MM.1S (cell line): ENCODE measurements around the gene SHD.

ENCODE experiments used
- DNase-seq: peaks from one replicate; pipeline ENCODE4 v3.0.0-alpha.2; 2015
- H2AFZ ChIP-seq: fragments of 300-600 bp; sonication (generic); 2 replicates; pipeline ENCODE4 v1.6.0; 2016; ENCODE audit warnings: antibody characterized with exemption, low read length
- H3F3A ChIP-seq: fragments of 300-600 bp; sonication (generic); 2 replicates; pipeline ENCODE4 v1.6.1; 2016; ENCODE audit warnings: mild to moderate bottlenecking, antibody characterized with exemption, low read length, moderate library complexity, mixed read lengths; ENCODE audit not compliant: insufficient read depth
- H3K27ac ChIP-seq: fragments of 300-600 bp; sonication (generic); 2 replicates; pipeline ENCODE4 v1.5.1; 2016; ENCODE audit warnings: mild to moderate bottlenecking, low read length
- H3K27me3 ChIP-seq: fragments of 300-600 bp; sonication (generic); replicated peaks from 2 replicates; pipeline ENCODE4 v1.6.0; 2016; ENCODE audit warnings: low read length; ENCODE audit not compliant: insufficient read depth
- H3K36me3 ChIP-seq: fragments of 300-600 bp; sonication (generic); replicated peaks from 2 replicates; pipeline ENCODE4 v1.6.1; 2016; ENCODE audit warnings: mild to moderate bottlenecking, low read length, mixed read lengths; ENCODE audit not compliant: insufficient read depth
- H3K4me1 ChIP-seq: fragments of 300-600 bp; sonication (generic); 2 replicates; pipeline ENCODE4 v1.6.1; 2016; ENCODE audit warnings: low read length, mixed read lengths
- H3K4me2 ChIP-seq: fragments of 300-600 bp; sonication (generic); 2 replicates; pipeline ENCODE4 v1.6.0; 2016; ENCODE audit warnings: low read depth, low read length
- H3K4me3 ChIP-seq: fragments of 300-600 bp; sonication (generic); 2 replicates; pipeline ENCODE4 v1.5.1; 2016; ENCODE audit warnings: low read length, mixed read lengths
- H3K79me2 ChIP-seq: fragments of 300-600 bp; sonication (generic); 2 replicates; pipeline ENCODE4 v1.6.1; 2016; ENCODE audit warnings: mixed run types, low read length, mixed read lengths
- H3K9ac ChIP-seq: fragments of 300-600 bp; sonication (generic); 2 replicates; pipeline ENCODE4 v1.6.1; 2016; ENCODE audit warnings: low read length, mixed read lengths
- H3K9me2 ChIP-seq: fragments of 300-600 bp; sonication (generic); replicated peaks from 2 replicates; pipeline ENCODE4 v1.6.1; 2016; ENCODE audit warnings: mild to moderate bottlenecking, low read length, mixed read lengths; ENCODE audit not compliant: insufficient read depth
- H3K9me3 ChIP-seq: fragments of 300-600 bp; sonication (generic); replicated peaks from 2 replicates; pipeline ENCODE4 v1.6.1; 2016; ENCODE audit warnings: mild to moderate bottlenecking, low read length, mixed read lengths; ENCODE audit not compliant: insufficient read depth
- H4K20me1 ChIP-seq: fragments of 300-600 bp; sonication (generic); 2 replicates; pipeline ENCODE4 v1.6.1; 2016; ENCODE audit warnings: mild to moderate bottlenecking, low read length, moderate library complexity, mixed read lengths; ENCODE audit not compliant: insufficient read depth
- EZH2 ChIP-seq: fragments of 300-600 bp; sonication (generic); optimal IDR thresholded peaks from 2 replicates; pipeline ENCODE3; 2017; ENCODE audit warnings: low read depth, mild to moderate bottlenecking, antibody characterized with exemption, low read length, mixed read lengths
- EZH2phosphoT487 ChIP-seq: fragments of 300-600 bp; sonication (generic); IDR thresholded peaks from 2 replicates; pipeline ENCODE4 v1.6.1; 2018; ENCODE audit warnings: antibody characterized with exemption, low read length
- TF ChIP-seq, protein P1 (sequence below): fragments of 300-600 bp; sonication (generic); IDR thresholded peaks from 2 replicates; pipeline ENCODE4 v1.5.1; 2016; ENCODE audit warnings: antibody characterized with exemption, low read length, mixed read lengths

Gene SHD

DNA sequence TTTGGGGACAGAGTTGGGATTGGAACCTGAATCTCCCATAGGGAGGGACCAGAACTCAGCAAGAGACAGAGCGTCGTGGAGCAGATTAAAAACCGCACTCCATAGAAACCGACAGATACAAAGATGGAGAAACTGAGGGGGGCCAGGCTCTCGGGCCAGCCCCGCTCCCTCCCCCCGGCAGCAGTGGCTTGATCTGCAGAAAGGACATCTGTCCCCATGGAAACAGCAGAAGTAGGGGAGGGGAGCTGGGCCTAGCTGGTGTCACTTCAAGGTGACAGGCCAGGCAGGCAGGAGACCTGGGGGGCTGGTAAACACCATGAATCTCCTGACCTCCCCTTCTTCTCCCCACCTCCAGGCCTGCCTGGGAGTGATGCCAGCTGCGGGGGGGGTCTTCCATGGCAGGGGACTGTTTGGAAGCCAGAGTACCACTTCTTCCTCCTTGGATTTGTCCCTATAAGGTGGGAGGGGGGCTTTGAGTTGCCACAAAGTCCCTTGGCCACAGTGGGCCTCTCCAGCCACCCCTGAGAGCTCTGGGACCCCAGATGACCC lies 12.2 kb downstream of the SHD start:
- TF ChIP-seq EZH2phosphoT487 (no peak), EZH2 (no peak)
- TF ChIP-seq, protein P1, sequence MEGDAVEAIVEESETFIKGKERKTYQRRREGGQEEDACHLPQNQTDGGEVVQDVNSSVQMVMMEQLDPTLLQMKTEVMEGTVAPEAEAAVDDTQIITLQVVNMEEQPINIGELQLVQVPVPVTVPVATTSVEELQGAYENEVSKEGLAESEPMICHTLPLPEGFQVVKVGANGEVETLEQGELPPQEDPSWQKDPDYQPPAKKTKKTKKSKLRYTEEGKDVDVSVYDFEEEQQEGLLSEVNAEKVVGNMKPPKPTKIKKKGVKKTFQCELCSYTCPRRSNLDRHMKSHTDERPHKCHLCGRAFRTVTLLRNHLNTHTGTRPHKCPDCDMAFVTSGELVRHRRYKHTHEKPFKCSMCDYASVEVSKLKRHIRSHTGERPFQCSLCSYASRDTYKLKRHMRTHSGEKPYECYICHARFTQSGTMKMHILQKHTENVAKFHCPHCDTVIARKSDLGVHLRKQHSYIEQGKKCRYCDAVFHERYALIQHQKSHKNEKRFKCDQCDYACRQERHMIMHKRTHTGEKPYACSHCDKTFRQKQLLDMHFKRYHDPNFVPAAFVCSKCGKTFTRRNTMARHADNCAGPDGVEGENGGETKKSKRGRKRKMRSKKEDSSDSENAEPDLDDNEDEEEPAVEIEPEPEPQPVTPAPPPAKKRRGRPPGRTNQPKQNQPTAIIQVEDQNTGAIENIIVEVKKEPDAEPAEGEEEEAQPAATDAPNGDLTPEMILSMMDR = no peak
- Histone ChIP-seq H3K4me1 (no peaks in the 10 kb centered on the region), H3K9me3 (no peaks in the 10 kb centered on the region), H3K36me3 (no peaks in the 10 kb centered on the region), H2AFZ (no peak overlapping the region), H3K9me2 (no peaks in the 10 kb centered on the region), H3K9ac (no peak overlapping the region), H3F3A (no peaks in the 10 kb centered on the region), H3K27ac (no peak overlapping the region), H3K27me3 (peaks cover 85% of the 10 kb centered on the region), H4K20me1 (no peaks in the 10 kb centered on the region), H3K79me2 (no peaks in the 10 kb centered on the region), H3K4me3 (no peak overlapping the region), H3K4me2 (no peak overlapping the region)
- no peak for DNase-seq

DNA sequence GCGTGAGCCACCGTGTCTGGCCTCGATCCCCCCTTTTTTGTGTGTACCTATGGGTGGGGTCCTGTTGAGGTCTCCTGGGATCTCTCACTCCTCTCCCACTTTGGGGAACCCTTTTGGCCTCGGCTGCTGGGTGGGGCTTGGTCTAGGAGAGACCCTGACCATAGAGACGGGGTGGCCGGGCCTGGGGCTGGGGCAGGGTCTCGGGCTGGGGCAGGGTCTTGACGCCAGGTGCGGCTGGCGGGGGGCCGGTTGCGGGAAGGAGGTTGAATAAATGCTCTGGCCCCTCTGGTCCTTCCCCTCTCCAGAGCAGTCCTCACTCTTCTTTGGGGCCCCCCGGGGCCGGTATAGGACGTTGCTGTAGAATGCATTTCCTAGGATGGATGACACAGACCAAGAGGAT lies 13.4 kb downstream of the SHD start:
- no peak for TF ChIP-seq EZH2
- TF ChIP-seq, protein P1 = no peak
- TF ChIP-seq EZH2phosphoT487 = no peak

DNA sequence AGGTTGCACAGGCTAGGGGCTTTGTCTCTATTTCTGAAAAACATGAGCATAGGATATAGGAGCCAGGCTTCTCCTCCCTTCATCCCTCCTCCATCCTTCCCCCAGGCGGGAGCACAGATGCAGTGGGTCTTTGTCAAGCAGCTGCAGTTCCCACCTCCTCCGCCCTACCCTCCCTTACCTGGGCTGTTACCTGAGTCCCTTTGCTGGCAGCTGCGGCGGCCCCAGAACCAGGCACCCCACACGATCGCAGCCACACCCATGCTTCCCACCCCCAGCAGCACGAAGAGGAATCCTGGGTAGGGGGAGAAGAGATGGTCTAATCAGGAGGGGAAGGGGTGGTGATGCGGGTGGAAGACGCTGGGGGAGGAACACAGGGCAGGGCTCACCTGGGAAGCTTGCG lies 15.3 kb downstream of the SHD start:
- H3K9me2 ChIP-seq = no peaks in the 10 kb centered on the region
- H2AFZ ChIP-seq = no peak overlapping the region
- H3K4me1 ChIP-seq = no peaks in the 10 kb centered on the region

More for the DNA sequence above, 13.4 kb downstream of the SHD start:
- no peaks in the 10 kb centered on the region for H3F3A ChIP-seq
- H3K9me3 ChIP-seq = no peaks in the 10 kb centered on the region
- H3K4me1 ChIP-seq = no peaks in the 10 kb centered on the region
- H3K79me2 ChIP-seq = no peaks in the 10 kb centered on the region
- no peak overlapping the region for H3K4me3 ChIP-seq
- no peaks in the 10 kb centered on the region for H3K36me3 ChIP-seq
- no peak overlapping the region for H3K4me2 ChIP-seq
- no peaks in the 10 kb centered on the region for H4K20me1 ChIP-seq
- H2AFZ ChIP-seq = no peak overlapping the region
- no peak for DNase-seq
- H3K9ac ChIP-seq = no peak overlapping the region
- peaks cover 78% of the 10 kb centered on the region for H3K27me3 ChIP-seq
- no peak overlapping the region for H3K27ac ChIP-seq
- no peaks in the 10 kb centered on the region for H3K9me2 ChIP-seq

More for the DNA sequence above, 15.3 kb downstream of the SHD start:
- Histone ChIP-seq H4K20me1 (no peaks in the 10 kb centered on the region), H3K4me2 (no peak overlapping the region), H3K9ac (no peak overlapping the region), H3K36me3 (no peaks in the 10 kb centered on the region), H3F3A (no peaks in the 10 kb centered on the region), H3K9me3 (no peaks in the 10 kb centered on the region), H3K79me2 (no peaks in the 10 kb centered on the region), H3K4me3 (no peak overlapping the region), H3K27me3 (peaks cover 82% of the 10 kb centered on the region), H3K27ac (no peak overlapping the region)
- no peak for DNase-seq
- TF ChIP-seq EZH2phosphoT487 (no peak), EZH2 (no peak)
- TF ChIP-seq, protein P1 = no peak
